HL-60 (cell line): ENCODE results near the gene DNAI2.

ENCODE experiments used
- CTCF ChIP-seq: IDR thresholded peaks from one replicate; pipeline ENCODE4 v1.5.1; 2011; ENCODE audit warnings: low read length, control low read depth, inconsistent platforms; ENCODE audit not compliant: insufficient read depth
- GABPA ChIP-seq: IDR thresholded peaks from 2 replicates; pipeline ENCODE4 v1.6.1; 2012; ENCODE audit warnings: low read depth
- POLR2AphosphoS5 ChIP-seq: IDR thresholded peaks from 2 replicates; pipeline ENCODE4 v1.6.1; 2012; ENCODE audit warnings: low read depth

GRCh38 chr17:74343526-74344284 is 69.7 kb downstream of the DNAI2 start:
- no peak for TF ChIP-seq CTCF
- TF ChIP-seq GABPA: no peak
- no peak for TF ChIP-seq POLR2AphosphoS5
